Measurements from ENCODE around the gene ALDH8A1. TPM values are rescaled to one million over a fixed set of nuclear protein-coding genes. Genes with fewer than 3 reads are reported as not detected.
A peak's percentile ranks its signal among the peaks of the same experiment; 100 is the strongest.

Gene ALDH8A1, protein sequence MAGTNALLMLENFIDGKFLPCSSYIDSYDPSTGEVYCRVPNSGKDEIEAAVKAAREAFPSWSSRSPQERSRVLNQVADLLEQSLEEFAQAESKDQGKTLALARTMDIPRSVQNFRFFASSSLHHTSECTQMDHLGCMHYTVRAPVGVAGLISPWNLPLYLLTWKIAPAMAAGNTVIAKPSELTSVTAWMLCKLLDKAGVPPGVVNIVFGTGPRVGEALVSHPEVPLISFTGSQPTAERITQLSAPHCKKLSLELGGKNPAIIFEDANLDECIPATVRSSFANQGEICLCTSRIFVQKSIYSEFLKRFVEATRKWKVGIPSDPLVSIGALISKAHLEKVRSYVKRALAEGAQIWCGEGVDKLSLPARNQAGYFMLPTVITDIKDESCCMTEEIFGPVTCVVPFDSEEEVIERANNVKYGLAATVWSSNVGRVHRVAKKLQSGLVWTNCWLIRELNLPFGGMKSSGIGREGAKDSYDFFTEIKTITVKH
- total RNA-seq = 0.10 and 0.18 TPM in 2 replicates

DNA sequence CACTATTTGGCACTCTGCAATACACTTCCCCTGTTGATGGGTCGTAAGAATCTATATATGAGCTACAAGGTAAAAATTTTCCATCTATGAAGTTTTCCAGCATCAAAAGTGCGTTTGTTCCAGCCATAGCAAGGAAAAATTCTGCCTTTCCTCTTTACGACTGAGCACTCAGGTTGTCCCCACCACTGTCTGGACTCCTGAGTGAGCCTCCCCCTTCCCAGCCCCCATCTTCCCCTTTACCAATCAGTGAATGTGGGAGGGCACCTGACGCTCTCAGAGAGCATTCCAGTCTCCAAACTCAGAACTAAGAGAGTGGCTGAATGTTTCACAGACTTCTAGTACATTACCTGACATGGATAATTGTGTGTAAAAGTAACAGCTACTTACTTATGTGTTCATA is at the start of gene ALDH8A1:
TSS of gene ALDH8A1 (minus strand) at position 175 of the 400 bp plus-strand sequence. CDS start at position 127, 48 bp downstream.
- no peak for DNase-seq (ENCODE audit: extremely low read depth, low read depth, low spot score)

- DNase-seq (ENCODE audit: extremely low read depth, low read depth, low spot score) = no peak
These were observed 49.2 kb upstream of the ALDH8A1 start for GRCh38 chr6:134999107-134999506.

DNA sequence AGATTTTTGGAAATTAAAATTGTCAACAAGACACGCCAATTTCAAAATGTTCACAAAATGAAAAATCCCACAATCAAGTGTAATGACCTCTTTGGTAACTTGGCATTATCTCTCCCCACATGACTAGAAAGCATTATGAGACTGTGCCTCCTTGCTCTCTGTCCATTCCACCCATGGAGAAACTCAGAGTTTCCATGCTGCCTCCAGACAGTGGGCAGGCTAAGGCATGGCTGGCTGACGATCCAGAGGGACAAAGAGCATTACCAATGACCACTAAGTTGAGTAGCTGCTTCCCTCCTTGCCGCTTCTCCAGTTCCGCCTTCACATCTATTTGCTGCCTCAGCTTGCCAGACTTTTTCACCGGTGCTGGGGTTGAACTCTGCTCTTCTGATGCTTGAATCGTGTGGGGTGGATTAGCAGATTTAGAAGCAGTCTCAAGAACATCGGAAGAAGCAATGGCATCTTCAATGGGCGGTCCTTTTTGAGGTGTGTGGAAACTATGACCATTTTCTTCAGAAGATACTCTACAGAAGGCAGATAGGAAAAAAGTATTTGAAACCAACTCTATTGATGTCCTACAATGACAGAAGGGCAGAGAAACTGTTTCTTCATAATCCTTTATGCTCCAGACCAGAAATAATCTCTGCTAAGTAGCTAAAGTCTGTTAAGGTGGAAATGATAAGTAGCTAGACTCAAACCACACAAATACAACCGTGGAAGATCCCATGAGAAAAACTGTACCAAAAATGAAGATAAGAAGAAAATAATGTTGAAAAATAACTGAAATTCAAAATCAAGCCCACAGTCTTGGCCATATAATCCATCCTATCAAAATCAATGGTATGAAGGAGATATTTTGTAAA is 47.5 kb upstream of the ALDH8A1 start:
- DNase-seq (ENCODE audit: extremely low read depth, low read depth, low spot score) = no peak

DNA sequence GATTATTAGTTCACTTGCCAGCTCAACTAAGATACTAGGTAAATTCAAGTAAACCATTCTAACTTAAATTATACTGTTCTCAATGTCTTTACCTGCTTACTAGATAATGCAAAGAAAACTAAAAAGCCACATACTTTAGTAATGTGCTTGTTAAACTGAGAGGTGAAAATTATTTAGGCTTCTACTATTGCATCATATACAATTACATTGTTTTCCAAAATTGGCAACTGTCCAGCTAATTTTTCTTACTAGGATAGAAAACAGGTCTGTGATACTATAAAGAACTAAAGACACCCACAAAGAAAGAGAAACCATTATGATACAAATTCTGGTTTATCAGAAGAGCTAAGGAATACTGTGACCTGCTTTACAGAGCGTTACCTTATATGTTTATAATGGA is 45.6 kb upstream of the ALDH8A1 start:
- no peak for DNase-seq (ENCODE audit: extremely low read depth, low read depth, low spot score)

GRCh38 chr6:134994431-134994830 is 44.5 kb upstream of the ALDH8A1 start:
- no peak for DNase-seq (ENCODE audit: extremely low read depth, low read depth, low spot score)

- DNase-seq (ENCODE audit: extremely low read depth, low read depth, low spot score) = no peak
These were observed 42.3 kb upstream of the ALDH8A1 start for GRCh38 chr6:134992155-134992554.

GRCh38 chr6:134990262-134990661 is 40.4 kb upstream of the ALDH8A1 start:
- no peak for DNase-seq (ENCODE audit: extremely low read depth, low read depth, low spot score)

DNA sequence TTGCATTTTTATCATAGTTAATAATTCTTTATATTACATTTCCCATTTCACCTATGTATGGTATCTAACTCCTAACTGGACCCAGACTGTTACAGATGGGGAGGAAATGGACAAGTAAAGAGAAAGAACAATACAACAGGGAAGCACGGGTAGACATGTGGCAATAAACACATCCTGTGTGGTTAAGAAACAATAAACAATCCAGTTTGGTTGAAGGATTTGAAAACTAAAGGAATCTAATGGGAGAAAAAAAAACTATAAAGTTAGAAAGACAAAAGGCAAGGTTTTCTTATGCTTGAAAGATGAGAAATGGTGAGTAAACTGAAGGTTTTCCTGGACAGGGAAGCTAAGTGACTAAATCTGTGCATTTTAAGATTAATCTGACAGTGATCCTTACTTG is 34.9 kb upstream of the ALDH8A1 start:
- peak; percentile 27 for DNase-seq (ENCODE audit: extremely low read depth, low read depth, low spot score)

DNA sequence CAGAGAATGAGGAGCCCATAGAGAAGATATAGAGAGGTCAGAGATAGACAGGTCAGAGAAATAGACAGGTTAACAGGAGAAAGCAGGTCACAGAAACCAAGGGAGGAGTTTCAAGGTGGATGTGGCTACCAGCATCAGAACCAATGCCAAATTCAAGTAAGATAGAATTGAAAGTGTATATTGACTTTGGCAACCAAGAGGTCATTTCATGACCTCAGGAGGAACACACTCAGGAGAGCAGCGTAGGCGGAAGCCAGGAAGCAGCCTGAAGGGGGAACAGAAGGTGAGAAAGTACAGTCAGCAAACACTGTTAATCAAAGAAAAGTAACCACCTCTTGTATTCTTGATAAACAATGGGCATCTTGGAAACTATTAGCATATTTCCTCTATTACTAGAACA is 33.9 kb upstream of the ALDH8A1 start:
- DNase-seq (ENCODE audit: extremely low read depth, low read depth, low spot score) = no peak

GRCh38 chr6:134982161-134982560 is 32.3 kb upstream of the ALDH8A1 start:
- DNase-seq (ENCODE audit: extremely low read depth, low read depth, low spot score) = no peak

- no peak for DNase-seq (ENCODE audit: extremely low read depth, low read depth, low spot score)
These were observed 30.9 kb upstream of the ALDH8A1 start for GRCh38 chr6:134980846-134981245.

- no peak for DNase-seq (ENCODE audit: extremely low read depth, low read depth, low spot score)
These were observed 29.2 kb upstream of the ALDH8A1 start for GRCh38 chr6:134979142-134979541.

GRCh38 chr6:134974370-134974769 is 24.5 kb upstream of the ALDH8A1 start:
- DNase-seq (ENCODE audit: extremely low read depth, low read depth, low spot score) = no peak

DNA sequence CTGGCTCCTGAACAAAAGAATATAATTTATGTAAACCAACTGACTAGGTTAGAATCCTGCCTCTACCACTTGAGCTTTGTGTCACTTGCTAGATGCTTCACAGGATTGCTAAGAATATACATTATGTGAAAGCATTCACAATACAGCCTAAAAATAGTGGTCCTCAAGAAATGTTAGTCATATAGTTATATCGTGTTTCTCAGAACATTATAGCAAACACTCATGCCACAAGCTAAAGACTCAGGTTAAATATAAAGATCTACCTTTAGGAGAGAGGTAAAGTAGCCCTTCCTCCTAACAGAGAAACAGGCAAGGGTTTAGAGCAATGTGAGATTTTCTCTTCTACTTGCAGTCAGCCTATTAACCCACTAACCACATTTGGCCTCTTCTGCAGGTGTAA is 17.8 kb upstream of the ALDH8A1 start:
- DNase-seq (ENCODE audit: extremely low read depth, low read depth, low spot score) = no peak

DNA sequence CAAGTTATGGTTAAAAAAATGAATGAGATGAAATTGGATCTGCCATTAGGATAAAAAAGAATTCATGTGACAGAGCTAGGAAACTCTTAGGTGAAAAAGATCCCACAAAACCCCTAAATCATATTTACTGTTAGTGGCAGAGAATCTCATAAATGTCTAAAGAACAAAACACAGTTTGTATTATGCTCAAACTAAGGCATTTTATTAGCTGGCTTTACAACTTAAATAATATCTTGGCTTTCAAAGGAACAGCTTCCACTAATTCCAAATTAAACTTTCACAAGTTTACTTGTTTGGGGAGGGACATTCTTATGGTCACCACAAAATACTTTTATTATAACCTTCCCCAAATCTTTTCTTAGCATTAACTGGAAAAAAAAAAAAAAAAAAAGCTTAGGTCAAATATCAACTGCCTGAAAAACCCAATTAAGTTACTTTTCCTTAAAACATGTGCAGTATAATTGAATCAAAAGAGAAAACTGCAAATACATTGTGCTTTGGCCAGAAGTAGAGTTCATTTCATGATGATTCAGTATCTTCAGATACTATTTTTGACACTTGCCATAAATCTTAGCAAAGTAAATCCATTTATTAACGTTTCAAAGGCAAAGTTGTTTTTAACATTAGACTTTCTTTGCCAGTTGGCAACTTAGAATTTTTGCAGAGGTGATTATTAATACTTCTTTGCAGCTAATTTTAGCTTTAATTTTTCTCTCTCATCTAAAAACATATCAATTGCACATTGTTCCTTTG is 14.7 kb upstream of the ALDH8A1 start:
- DNase-seq (ENCODE audit: extremely low read depth, low read depth, low spot score) = no peak

- DNase-seq (ENCODE audit: extremely low read depth, low read depth, low spot score) = no peak
These were observed 12.5 kb upstream of the ALDH8A1 start for GRCh38 chr6:134962421-134962820.

- no peak for DNase-seq (ENCODE audit: extremely low read depth, low read depth, low spot score)
These were observed 11.5 kb upstream of the ALDH8A1 start for GRCh38 chr6:134961366-134961765.

- DNase-seq (ENCODE audit: extremely low read depth, low read depth, low spot score) = no peak
These were observed 9.7 kb upstream of the ALDH8A1 start for GRCh38 chr6:134959603-134960002.

- no peak for DNase-seq (ENCODE audit: extremely low read depth, low read depth, low spot score)
These were observed 6.8 kb upstream of the ALDH8A1 start for GRCh38 chr6:134956676-134957075.

GRCh38 chr6:134956032-134956431 is 6.1 kb upstream of the ALDH8A1 start:
- no peak for DNase-seq (ENCODE audit: extremely low read depth, low read depth, low spot score)
